ENCODE results near the gene IQSEC3.
"Not testable (repeated sequence)": the region's sequence is repeated elsewhere in the genome, so short reads cannot be mapped to it uniquely, and the experiment has no call there.

Gene IQSEC3

DNA sequence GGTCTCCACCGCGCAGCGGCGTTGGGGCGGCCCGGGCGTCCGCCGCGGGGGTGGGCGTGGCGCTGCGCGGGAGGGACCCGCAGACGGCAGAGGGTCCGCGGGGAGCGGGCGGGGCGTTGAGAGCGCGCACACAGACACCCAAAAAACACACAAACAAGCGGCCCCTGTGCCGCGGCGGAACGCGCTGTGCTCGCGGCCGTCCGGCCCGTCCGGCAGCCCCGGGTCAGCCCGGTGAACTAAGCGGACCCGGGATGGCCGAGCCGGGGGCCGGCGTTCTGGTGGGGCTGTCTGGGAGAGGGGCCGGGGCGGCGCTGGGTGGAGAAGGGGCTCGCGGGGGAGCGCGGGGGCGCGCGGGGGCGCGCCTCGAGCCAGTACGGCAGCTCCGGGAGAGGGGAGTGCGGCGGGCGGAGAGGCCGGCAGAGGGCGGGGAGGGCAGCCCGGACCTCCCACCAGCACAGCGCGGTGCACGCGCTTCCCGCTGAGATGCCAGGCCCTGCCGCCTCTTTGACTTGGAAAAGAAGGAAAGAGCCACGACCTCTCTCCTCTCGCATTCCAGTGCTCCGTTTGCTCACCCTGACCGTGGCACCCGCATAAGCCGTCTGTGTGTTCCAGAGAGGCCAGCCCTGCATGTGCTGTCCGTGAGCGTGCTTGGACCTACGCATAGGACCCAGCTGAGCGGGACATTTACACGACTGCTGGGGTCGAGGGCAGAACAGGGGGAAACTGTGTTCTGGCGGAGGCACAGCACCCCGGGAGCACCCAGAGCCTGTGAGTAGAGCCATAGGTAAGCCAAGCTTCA, 137.1 kb downstream of the IQSEC3 start:
- no peak for DNase-seq

DNA sequence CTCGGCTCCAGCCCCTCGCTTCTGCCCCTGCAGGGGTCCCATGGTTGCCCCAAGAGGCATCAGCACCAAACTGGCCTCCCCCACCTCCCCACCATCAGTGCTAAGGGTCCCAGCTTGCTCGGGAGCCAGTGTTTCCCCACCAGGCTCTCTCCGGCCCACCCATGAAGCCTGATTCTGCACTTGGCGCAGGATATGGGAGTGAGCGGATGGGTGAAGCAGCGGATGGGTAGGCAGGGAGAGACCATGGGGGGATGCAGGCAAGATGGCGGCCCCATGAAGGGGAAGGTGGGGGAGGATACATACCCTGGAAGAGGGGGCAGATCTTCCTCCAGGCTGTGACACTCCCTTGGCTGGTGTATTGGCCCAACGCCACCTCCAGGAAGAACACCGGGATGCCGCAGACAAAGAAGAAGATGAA, 137.7 kb downstream of the IQSEC3 start:
- no peak for DNase-seq

DNA sequence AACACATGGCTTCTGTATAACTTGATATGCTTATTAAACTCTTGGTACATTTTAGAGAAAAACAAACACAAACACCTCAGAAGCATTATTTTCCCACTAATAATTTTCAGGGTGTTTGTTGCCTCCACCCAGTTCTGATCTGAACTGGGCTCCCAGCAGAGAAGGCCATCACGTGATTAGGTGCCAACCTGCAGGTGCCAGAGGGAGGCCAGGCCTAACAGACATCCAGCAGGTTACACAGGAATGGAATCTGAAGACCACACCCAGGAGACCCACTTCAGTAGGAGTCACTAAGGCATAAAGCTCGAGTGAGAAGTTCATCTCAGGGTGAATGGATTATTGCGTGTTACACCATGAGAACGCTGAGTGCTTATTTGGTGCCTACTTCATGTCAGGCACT, 138.5 kb downstream of the IQSEC3 start:
- DNase-seq = no peak

DNA sequence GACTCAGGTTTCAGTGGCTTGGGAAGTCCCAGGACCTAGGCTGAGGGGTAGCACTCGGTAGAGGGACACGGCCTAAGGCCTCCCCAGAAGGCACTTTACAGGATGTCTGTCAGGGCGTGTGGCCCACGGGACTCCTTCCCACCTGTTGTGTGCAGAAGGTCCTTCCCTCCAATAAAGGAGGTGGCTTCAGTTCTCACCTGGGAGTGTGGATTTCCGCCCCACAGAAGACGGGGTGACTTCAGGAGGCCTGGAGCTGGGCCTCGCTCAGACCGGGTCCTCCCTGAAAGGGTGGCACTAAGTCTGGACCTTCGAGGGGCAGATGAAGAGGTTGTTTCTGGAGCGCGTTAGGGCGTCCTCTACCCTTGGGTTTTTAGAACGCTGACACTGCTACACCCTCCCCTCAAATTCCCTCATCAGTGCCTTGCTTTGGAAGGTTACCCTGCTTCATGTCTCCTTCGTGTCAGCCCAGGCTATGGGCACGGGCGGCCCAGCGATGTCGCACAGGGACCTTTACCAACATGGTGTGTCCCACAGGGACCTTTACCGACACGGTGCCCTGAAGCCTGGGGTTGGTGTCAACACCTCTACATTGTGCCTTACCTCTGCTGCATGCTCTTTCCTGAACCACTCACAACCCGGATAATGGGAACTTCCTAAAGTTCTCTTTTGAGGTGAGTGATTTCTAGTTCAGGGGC, 140.3 kb downstream of the IQSEC3 start:
- DNase-seq = no peak

DNA sequence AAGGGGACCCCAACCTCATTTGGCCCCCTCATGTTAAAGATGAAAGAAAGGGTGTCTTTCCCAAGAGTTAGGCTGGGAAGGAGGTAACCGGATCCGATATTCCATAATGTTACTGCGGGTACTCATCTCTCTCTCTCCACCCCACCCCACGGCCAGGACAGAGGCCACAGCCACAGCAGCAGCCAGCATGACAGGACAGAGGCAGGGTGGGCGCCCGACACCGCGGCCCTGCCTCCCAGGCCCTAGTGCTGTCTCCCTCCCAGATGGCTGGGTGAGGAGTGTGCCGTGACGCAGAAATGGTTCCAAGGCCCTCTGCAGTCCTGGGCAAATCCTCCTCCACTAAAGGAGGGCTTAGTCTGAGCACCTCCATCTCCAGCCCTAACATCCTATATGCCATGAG, 141.2 kb downstream of the IQSEC3 start:
- no peak for DNase-seq

DNA sequence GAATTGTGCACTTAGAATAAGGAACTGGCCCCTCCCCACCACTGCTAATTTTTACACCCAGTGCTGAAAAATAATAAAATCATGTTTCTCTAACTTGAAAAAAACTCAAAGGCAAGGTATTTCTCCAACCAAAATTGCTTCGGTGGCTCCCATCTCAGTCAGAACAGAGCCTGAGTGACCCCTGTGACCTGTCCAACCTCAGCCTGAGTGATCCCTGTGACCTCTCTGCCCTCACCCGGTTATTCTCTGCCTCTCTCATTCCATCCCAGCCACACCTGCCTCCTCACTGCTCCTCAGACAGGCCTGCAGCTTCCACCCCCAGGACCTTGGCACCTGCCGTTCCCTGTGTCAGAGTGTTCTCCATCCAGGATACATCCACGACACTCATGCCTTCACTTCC, 142.2 kb downstream of the IQSEC3 start:
- DNase-seq = no peak

DNA sequence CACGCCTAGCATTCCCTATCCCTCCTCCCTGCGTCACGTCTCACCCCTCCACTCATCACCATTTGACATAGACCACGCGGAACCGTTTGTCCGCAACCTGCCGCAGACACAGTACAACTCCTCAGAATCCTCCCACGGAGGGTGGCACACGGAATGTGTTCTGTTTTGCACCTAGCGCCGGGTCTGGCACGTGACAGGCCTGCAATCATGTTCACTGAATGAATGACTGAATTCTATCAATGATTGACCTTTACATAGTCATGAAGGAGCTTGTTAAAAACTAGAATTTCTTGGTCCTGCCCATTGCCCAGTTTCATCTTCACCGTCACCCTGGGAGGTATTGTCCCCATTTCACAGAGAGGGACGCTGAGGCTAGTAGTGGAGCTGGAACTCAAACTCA, 142.7 kb downstream of the IQSEC3 start:
- no peak for DNase-seq

DNA sequence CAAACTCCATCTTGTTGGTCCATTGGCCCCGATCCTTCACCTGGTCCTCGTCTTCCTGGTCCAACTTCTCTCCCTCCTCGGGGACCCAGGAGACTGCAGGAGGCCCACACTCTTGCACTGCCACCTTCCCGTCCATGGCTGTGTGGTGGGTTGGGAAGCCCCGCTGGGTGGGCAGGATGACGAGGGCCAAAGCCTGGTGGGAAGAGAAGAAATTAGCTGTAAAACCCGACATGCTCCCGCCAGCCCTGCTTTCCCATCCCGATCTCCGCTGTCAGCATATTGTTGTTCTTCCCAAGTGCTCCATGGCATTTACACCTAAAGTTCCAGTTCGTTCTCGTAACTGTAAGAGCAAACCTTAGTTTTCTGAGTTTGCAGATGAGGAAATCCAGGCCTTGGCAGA, 143.3 kb downstream of the IQSEC3 start:
- no peak for DNase-seq

DNA sequence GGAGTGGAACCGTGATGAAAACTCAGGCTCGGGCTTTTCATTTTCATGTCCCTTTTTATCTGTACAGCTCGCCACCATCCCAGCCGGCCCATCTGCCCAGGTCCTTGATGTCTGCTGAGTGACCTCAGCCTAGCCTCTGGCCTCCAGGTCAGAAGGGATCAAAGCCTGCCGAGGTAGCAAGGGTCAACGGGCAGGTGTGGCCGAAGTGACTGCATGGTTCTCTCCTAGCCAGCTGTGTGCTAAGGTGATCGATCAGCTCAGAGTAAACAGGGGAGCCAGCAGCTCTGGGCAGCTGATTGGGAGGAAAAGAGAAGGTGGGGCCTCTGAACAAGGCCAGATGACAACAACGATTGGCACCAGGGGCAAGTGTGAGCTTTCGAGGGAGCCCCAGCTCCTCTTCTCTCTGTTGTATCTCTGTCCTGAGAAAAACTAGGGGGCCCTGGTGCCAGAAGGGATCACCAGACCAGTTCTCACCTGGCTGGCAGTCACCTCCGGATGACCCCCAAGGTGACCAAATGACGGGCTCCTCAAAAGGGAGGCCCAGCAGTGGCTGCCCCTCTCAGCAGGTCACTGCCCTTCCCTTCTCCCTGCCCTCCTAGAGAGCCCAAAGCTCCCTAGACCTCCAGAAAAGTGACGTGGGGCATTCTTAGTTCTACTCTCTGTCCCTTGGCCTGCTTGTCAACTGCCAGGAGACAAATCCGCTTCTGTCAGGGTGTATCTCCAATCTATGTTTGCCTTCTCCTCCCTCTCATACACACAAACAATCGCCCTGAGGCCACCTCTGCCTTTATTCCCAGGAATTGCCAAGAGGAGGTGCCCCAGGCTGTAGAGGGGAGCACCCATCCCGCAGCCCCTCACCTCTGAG, 143.9 kb downstream of the IQSEC3 start:
- no peak for DNase-seq

DNA sequence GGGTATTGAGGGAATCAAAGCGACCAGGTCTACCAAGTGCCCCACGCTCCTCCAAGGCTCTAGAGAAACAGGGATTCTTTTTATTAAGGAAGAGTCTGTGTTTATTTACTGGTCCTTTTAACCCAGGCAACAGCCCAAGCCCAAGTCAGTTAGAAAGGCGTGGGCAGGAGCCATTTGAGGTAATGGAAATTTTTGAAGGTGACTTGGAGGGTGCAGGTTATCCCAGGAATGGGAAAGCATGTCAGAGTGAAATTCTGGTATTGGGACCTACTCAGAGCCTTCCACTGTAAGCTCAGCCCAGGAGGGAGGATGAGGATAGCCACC, 144.5 kb downstream of the IQSEC3 start:
- no peak for DNase-seq

DNA sequence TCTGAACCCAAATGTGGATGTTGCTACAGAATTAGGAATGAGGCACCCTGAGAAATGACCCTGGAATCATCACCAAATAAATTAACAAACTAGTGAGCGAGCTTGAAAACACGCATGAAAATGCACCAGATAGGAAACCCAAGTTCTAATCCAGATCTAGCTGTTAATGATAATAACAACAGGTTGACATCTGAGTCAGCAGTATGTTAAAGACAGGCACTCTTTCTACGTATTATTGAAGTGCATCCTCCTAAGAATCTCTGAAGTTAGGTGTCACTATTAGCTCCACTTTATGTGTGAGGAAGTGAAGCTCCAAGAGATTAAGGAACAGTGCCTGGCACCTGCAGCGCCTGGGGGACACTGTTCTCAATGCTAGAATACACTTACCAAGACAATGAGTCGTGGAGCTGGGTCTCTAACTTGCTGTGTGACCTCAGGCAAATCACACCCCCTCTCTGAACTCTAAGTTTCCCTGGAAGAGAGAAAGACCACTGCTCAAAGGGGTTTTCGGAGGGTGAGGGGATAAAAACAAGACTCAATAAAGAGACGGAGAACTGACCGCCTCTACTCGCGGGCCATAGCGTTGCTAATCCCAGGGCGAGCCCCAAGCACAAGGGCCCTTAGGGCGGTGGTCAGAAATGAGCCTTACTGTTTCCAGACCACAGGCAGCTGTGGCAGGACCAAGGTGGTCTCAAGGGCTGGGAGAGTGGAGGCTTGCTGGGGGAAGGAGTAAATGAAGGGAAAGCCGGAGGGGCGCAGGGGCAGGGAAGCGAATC, 145.3 kb downstream of the IQSEC3 start:
- DNase-seq = no peak

DNA sequence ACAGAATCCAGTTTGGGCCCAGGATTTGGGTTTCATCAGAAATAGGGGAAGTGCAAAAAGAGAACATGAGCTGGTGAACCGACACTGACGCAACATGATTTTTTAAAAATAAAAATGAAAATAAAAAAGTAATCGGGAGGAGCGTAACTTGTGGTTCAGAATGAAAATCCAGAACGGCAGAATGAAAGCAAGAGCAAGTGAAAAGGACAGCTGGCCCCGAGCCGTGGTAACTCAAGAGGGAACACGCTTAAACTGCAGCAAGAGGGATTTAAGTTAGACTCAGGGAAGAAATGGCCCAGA, 145.8 kb downstream of the IQSEC3 start:
- DNase-seq = no peak

DNA sequence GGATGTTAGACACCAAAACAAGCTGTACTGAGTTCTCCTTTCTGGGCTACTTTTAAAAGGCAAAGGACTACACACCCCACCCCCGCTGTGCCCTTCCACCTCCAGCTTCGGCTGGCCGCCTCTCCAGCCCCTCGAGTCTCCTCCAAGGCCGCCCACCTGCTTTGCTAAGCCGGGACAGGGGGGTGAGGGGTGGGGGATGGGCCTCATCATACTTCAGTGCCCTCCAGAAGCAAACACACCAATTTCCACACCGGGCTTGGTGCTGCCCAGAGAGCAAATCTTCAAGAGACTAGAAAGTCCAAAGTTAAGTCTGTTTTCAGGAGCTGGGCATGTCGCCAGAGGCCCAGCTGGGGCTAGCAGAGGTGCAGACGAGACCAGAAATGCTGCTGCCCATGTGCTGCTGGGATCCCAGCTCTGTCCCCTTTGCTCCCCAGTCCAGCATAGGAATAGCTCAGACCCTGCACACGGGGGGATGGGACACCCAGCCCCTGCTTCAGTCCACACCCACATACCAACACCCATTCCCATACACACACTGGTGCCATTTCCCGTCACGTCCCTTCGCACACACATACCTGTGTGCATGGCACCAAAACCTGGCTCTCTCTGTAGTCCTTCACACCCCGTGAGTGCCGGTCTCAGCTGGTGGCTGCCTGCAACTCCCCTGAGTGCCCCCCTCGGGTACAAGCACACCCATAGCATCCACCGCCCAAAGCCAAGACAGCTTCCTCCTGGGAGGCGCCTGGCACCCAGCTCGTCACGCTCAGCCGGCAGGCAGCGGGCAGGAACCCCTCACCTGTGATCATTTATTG, 146.4 kb downstream of the IQSEC3 start:
- DNase-seq = no peak

DNA sequence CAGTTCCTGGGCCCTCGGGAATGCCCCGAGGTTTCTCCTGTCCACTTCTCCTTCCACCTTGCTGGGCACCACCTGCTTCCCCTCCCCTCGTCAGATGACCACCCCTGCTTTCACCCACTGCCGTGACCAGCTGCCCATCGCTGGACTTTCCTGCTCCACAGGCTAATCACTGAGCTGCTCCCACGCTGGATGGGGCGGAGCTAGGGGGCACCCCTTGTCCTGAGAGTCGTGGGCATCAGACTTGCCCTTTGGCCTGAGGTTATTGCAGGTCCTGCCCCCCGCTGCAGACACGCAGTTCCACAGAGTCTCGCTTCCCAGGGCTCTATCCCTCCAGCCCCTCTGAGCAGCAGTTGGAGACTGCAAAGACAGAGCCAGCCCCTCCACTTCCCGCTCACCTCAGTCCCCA, 147.0 kb downstream of the IQSEC3 start:
- no peak for DNase-seq

DNA sequence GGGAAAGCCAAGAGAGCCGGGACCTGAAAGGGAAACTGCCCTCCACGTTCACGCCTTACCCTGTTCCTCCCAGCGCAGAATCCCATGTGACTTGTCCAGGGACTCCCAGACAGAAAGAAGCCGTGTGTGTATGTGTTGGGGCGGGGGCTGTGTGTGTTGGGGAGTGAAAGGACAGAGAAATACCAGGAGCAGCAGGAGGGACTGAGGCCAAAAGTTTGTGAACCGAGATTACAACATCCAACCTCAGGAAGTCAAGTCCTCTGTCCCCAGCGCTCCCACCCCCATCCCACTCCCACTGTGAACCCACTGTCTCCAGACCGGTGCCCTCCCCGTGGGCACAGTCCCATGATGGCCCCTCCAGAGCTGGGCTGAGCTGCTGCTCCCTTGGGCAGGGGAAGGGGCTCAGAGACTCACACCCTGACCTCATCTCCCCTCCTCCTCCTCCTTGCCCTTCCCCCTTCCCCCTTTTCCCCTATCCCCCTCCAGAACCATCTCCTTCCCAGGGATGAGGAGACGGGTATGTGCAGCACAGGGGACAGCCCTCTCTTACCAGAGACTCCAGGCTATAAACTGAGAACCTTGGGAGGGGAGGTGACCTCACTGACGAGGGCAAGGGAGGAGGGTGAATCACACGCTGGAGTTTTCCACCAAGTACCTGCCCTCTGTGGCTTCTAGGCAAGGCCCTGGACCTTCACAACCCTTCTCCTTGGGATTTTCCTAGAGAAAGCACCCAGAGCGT, 147.6 kb downstream of the IQSEC3 start, which contains the start of gene SLC6A12:
Gene SLC6A12, minus strand, starts transcription at position 155 of the 739 bp plus-strand sequence. CDS start 4,171 bp downstream, outside the sequence.
- no peak for DNase-seq

DNA sequence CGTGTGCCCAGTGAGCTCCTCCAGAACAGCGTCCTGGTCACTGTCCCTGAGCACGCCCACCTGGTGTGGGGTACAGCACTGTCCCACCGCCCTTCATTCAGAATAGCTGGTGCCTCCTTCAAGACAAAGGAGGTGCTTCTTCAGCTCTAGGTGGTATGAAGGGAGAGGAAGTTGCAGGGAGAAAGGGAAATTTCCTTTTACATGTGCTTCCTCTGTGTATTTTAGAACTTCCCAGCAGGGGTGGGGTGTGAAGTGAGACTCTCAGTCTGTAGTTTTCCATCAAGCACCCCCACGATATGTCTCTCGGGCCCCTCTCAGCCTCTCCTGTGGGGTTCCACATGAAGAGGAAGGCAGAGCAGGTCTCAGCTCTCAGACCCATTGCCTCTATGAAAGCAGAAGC, 148.5 kb downstream of the IQSEC3 start:
- DNase-seq = no peak

DNA sequence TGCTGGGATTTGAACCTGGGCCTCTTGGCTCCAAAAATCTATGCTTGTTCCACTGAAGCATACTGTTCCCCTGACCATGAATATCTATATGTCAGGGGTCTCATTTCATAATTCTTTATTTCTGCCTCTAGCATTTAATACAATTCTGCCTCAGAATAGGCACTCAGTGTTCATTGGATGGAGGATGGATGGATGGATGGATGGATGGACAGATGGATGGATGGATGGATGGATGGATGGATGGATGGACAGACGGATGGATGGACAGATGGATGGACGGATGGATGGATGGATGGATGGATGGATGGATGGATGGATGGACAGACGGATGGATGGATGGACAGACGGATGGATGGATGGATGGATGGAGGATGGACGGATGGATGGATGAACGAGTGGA, 150.5 kb downstream of the IQSEC3 start:
- DNase-seq = not testable (repeated sequence)

DNA sequence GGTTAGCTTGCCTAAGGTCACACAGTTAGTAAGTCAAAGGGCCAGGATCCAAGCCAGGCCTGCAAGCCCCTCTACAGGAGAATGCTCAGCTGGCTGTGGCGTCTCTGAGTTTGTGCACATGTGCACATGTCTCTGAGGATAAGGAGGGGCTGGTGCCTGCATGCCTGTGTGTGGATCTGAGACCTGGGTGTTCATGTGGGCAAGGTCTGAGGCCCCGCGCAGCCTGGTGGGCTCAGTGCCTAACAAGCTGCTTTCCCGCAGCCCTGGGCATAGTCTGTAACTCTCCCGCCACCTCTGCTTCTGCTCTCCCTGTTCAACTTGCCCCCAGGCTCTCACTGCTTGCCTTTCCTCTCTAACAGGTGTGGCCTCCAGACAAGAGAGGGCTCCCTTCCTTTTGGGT, 151.7 kb downstream of the IQSEC3 start:
- no peak for DNase-seq

DNA sequence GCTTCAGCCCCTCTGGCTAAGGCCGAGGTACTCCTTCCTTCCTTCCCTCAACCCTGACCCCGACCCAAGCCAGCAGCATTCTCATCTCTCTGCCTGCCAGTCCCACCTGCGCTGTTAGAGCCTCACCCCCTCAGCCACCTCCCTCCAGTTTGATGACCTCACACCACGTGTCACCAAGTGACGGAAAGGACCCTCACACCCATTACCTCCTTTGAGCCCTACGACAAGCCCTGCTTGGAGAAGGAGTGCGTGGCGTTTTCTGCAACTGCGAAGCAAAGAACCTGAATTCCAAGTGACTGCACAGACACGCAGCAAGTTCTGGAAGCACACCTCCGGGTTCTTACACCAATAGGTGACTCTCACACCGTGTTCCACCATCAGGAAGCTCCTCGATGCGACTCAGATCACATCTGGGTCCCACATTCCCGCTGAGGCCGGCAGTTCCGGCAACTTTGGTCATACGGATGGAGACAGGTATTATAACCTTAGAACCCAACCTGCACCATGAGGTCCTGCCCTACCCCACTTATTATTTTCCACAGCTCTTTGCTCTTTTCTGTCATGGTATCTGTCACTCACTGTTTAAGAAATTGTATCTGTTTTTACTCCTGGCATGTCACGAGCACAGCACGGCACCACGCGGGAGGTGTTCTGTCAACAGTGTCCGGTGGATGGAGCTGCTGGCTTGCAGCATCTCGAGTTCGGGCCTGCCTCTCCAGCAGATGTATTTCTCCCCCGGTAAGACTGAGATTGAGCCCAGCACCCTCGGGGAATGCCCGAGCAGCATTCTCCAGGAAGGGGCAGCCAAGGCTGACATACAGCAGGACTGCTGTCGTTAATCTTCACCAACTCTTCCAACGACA, 152.4 kb downstream of the IQSEC3 start:
- DNase-seq = no peak

DNA sequence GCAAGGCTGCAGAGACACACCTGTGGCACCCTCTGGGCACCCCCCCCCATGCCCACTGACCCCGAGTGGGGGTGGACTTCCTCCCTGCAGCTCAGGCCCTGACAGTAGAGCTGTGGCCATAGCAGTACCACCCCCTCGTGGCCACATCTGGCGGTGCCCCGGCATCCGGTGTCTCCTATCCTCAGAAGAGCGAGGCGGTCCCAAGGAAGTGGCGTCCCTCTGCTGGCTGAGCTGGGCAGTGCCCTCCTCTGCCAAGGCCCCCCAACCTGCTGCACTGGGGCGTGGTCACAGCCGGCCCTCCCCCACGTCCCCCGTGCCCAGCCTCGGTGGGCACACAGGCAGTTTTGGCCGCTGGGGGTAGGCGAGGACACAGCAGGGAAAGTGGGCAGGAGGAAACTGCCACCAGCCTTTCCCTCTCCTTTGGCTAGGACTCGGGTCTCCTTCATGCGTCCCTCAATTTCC, 153.4 kb downstream of the IQSEC3 start:
- peak; percentile 51 to 66 for DNase-seq

All from SW 1271 (cell line).